Lower leg skin (tissue), 4 donors: ENCODE measurements around the gene TMCC1. TPM values are rescaled to one million over a fixed set of nuclear protein-coding genes. Genes with fewer than 3 reads are reported as not detected.
A peak's percentile ranks its signal among the peaks of the same experiment; 100 is the strongest.

ENCODE experiments used
- DNase-seq, 2 donors: peaks; one replicate each; pipeline ENCODE4 v3.0.0-alpha.2; 2019; ENCODE audit warnings: low spot score in 2 of 2
- H3K4me3 ChIP-seq: fragments of 200-600 bp; sonication (generic); 2 replicates; pipeline ENCODE4 v1.5.1; 2017; ENCODE audit warnings: mild to moderate bottlenecking, low read depth; ENCODE audit not compliant: poor library complexity, severe bottlenecking
- POLR2A ChIP-seq, 2 donors: fragments of 450-650 bp; IDR thresholded peaks; one replicate each; pipeline ENCODE4 v1.6.1; 2016 to 2017; ENCODE audit warnings: antibody characterized with exemption in 2 of 2, mild to moderate bottlenecking in 1 of 2, moderate library complexity in 1 of 2
- WGBS, 2 donors: methylation state at CpG; one replicate each; pipeline ENCODE4 v1.1.5; 2018; 5-methylcytosine and 5-hydroxymethylcytosine counted together
- intact Hi-C: fragments of 100-400 bp; cut with DNase I; formaldehyde crosslinking; loops from one replicate; pipeline ENCODE4 v1.15.0; 2023; ENCODE audit warnings: low total_unique reads
- total RNA-seq, 4 donors: library from RNA; depleted of rRNA; stranded (reverse); fragments of >200 nt; gene quantifications; one replicate each; pipeline ENCODE4 v1.1.0, GENCODE V29; 2016
- TF ChIP-seq, protein P1 (sequence below), 3 donors: fragments of 450-650 bp; IDR thresholded peaks; one replicate each; pipeline ENCODE4 v1.5.1; 2016; ENCODE audit warnings: antibody characterized with exemption in 3 of 3, mild to moderate bottlenecking in 3 of 3, moderate library complexity in 2 of 3

Gene TMCC1
- total RNA-seq, 4 donors from 2014 or later = 15.1 to 28.6 (median 18.8) TPM

DNA sequence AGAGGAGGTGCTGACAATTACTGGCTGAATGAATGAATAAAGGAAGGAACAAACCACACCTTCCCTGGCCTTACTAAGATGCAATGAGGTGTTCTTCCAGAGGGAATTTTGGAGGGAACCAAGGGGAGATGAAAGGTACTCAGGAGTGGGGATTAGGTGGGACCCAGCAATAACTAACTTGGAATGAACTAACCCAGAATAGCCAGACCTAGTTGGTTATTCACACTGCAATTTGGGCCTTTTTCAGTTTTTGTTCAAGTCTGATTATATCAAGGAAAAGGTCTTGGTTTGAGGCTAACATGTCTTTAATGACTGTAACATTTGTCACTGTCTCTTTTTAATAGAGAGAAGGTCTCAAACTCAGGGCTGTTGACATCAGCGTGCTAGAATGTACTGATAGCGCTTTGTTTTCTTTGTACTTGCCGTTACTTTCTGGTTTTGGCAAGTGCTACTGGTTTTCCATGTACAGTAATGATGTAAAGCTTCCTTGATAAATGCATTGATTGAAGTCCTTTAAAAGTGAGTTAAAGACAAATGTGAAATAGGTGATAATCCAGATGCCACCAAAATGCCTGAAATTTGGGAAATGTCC is 283.8 kb downstream of the TMCC1 start:
- no peak overlapping the region for H3K4me3 ChIP-seq
- intact Hi-C loops = no loop called here
- 24 to 34% methylated on average over 3 of the region's 3 CpGs for WGBS, 2 donors
- no peak for TF ChIP-seq POLR2A (IDR thresholded peaks at IDR 0.05)
- TF ChIP-seq, protein P1, sequence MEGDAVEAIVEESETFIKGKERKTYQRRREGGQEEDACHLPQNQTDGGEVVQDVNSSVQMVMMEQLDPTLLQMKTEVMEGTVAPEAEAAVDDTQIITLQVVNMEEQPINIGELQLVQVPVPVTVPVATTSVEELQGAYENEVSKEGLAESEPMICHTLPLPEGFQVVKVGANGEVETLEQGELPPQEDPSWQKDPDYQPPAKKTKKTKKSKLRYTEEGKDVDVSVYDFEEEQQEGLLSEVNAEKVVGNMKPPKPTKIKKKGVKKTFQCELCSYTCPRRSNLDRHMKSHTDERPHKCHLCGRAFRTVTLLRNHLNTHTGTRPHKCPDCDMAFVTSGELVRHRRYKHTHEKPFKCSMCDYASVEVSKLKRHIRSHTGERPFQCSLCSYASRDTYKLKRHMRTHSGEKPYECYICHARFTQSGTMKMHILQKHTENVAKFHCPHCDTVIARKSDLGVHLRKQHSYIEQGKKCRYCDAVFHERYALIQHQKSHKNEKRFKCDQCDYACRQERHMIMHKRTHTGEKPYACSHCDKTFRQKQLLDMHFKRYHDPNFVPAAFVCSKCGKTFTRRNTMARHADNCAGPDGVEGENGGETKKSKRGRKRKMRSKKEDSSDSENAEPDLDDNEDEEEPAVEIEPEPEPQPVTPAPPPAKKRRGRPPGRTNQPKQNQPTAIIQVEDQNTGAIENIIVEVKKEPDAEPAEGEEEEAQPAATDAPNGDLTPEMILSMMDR (IDR thresholded peaks at IDR 0.05) = no peak
- DNase-seq = no peak

DNA sequence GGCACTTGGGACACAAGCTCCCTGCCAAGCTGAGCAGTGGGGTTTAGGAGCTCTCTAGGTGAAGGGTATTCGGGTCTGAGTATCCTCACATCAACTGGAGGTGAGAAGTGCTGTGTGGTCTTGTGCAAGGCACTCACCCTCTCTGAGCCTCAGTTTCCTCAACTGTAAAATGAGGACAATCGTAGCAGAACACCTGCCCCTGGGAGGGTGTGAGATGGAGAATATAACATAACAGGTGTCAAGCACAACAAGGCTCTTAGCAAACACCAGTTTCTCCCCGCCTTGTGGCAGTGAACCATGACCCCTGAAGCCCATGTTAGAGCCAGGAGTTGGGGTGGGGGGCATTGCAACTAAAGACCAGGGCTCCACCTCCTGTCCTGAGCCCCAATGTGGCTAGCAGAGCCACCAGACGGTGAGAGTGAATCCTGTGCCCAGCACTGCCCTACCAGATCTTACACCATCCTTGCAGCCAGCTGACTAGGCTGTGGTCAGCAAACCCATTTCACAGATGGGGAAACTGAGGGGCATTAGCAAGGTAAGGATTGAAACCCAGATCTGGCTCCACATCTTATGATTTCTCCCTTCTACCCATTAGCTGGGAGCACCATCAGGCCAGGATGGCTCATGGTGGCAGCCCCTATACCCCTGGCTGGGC is 284.4 kb downstream of the TMCC1 start:
- no peak for DNase-seq
- no peak for TF ChIP-seq POLR2A (IDR thresholded peaks at IDR 0.05)
- TF ChIP-seq, protein P1 (IDR thresholded peaks at IDR 0.05) = no peak
- 82 to 85% methylated on average over 4 of the region's 4 CpGs for WGBS, 2 donors
- intact Hi-C loops = no loop called here
- H3K4me3 ChIP-seq = no peak overlapping the region

DNA sequence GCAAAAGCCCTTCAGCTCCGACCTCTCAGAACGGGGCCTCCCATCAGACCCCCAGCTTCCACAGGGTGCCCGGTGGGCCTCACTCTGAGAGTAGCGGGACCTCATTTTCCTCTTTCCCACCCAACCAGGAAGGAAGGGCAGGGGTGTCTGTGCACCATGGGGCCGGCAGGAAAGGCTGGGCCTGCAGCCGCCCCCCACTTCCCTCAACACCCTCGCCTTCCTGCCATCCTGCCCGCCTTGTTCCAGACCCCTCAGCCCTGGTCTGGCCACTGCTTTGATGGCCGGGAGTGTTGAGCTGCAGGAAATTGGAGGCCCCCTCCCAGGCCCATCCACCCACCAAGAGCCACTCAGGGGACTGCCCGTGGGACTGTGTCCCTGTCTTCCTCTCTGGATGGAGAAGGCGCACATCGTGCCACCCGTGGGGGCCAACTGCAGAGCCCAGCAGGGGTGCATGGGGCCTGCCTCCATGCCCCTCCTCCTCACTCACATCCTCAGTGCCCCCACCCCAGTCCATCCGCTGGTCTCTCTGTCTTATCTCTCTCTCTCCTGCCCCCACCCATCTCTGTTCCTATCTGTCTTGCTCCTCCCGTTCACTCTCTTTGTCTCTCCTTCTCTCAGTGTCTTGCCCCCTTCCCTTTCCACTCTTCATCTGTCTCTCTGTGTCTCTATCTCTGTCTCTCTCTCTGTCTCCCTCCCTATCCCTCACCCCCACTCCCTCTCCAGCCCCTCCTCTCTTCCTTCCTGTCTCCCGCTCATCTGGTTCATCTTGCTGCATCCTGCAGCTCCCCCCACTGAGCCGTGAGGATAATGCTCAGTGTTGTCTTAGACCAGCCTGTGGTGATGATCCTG is 285.2 kb downstream of the TMCC1 start:
- no peak overlapping the region for H3K4me3 ChIP-seq
- intact Hi-C loops = no loop called here
- WGBS, 2 donors = 56% methylated on average over 17 of the region's 17 CpGs
- DNase-seq = no peak
- no peak for TF ChIP-seq POLR2A (IDR thresholded peaks at IDR 0.05)
- TF ChIP-seq, protein P1 (IDR thresholded peaks at IDR 0.05) = no peak

DNA sequence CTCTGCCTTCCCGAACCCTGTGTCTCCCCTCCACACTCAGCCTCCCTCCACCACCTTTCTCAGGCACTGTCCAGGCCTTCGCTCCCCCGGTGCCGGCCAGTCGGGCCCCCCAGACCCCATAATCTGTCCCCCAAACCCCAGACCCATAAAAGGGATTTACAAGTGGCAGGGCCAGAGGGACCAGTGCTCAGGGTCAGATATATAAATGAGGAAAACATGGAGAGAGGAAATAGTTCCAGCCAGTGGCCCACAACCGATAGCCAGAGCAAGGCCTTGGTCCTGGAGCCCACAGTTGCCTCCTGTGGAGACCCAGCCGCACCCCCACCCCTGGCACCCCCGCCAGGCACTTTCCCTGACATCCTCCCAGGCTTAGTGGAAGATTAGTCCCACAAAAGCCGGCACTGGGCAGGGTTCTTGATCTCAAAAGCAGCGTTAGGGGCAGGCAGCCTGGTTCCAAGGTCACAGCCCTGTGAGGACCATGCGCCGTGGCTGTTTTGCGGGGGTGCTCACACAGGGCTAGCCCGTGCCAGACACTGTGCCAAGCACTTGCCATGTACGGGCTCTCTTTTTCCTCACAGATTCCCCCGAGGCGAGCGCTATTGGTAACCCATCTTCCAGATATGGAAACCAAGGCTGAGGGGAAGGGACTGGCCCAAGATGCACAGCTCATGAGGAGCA is 286.0 kb downstream of the TMCC1 start:
- 43 to 49% methylated on average over 18 of the region's 18 CpGs for WGBS, 2 donors
- H3K4me3 ChIP-seq = peak overlapping the region; percentile 44
- intact Hi-C loops = no loop called here
- TF ChIP-seq, protein P1 (IDR thresholded peaks at IDR 0.05) = no peak
- no peak for DNase-seq

DNA sequence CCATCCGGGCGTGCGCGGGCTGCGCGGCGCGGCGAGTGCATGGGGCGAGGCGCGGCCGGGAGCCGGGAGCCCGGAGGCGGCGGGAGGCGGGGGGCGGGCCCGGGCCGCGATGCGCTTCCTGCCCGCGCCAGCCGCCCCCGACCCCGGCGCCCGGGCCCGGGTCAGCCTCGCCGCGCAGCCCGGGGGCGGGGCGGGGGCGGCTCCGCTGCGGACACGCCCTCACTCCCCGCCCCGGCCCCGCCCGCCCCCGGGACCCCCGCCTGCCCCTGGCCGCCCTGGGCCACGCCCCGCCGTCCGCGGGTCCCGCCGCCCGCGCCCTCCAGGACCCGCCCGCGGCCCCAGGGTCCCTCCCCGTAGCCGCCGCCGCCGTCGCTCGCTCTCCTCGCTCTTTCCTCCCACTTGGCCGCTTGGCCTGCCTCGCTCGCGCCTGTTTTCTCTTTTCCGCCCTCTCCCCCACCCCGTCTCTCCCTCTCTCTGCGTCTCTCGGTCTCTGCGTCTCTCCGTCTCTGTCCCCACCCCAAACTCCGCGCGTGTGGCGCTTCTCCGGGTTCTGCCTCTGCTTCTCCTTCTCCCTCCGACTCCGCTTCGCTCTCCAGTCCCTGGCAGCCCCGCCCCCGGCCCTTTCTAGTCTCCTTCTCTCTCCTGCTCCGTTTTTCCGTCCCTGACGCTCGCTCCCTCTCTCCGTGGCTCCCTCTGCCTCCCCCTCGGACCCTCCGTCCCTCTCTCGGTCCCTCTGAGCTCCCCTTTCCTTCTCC is 286.7 kb downstream of the TMCC1 start, which contains the start of gene PLXND1:
TSS of gene PLXND1 (minus strand) at position 41 of the 755 bp plus-strand sequence. CDS start at position 4, 37 bp downstream.
- WGBS, 2 donors = 1% methylated on average over 47 to 73 of the region's 96 CpGs
- peak within 1 kb of the TSS; percentile 44 for H3K4me3 ChIP-seq
- peak in 1 of 2 donors; percentile 94 for DNase-seq
- TF ChIP-seq, protein P1 (IDR thresholded peaks at IDR 0.05) = no peak
- TF ChIP-seq POLR2A (IDR thresholded peaks at IDR 0.05) = peak in 1 of 2 donors; percentile 35
- intact Hi-C loops = no loop called here
